ENCODE results near the gene RAMP3.

- TF ChIP-seq CTCF (conservative IDR thresholded peaks at IDR 0.05) (no peak), EZH2 (IDR thresholded peaks at IDR 0.05; ENCODE audit: low read depth) (no peak)
These were observed 1.7 kb downstream of the RAMP3 start for GRCh38 chr7:45159296-45159695.
